Vagina (tissue), 2 donors: ENCODE measurements around the gene EFCAB6. TPM values are rescaled to one million over a fixed set of nuclear protein-coding genes. Genes with fewer than 3 reads are reported as not detected.

ENCODE experiments used
- DNase-seq, 2 donors: peaks; one replicate each; pipeline ENCODE4 v3.0.0-alpha.2; 2017; ENCODE audit errors: extremely low spot score in 2 of 2
- H3K27ac ChIP-seq: fragments of 200-600 bp; sonication (generic); one replicate; pipeline ENCODE4 v1.5.1; 2019
- H3K27me3 ChIP-seq: fragments of 200-600 bp; sonication (generic); one replicate; pipeline ENCODE4 v1.5.1; 2019
- H3K36me3 ChIP-seq, 2 donors: fragments of 200-600 bp; sonication (generic); one replicate each; pipeline ENCODE4 v1.5.1; 2017 to 2019
- H3K4me1 ChIP-seq: fragments of 200-600 bp; sonication (generic); one replicate; pipeline ENCODE4 v1.5.1; 2019
- H3K4me3 ChIP-seq, 2 donors: fragments of 200-600 bp; sonication (generic); 1 replicate in 1 of 2; 2 replicates in 1 of 2; pipeline ENCODE4 v1.5.1; 2016 to 2019
- H3K9me3 ChIP-seq: fragments of 200-600 bp; sonication (generic); one replicate; pipeline ENCODE4 v1.5.1; 2019
- POLR2A ChIP-seq, 2 donors: fragments of 450-650 bp; IDR thresholded peaks; one replicate each; pipeline ENCODE4 v1.6.1; 2017; ENCODE audit warnings: antibody characterized with exemption in 2 of 2, mild to moderate bottlenecking in 2 of 2, moderate library complexity in 2 of 2
- POLR2AphosphoS5 ChIP-seq, 2 donors: sonication (generic); formaldehyde crosslinking; IDR thresholded peaks; one replicate each; pipeline ENCODE4 v1.9.0; 2017; ENCODE audit warnings: antibody characterized with exemption in 2 of 2, mild to moderate bottlenecking in 2 of 2, low read depth in 1 of 2; ENCODE audit not compliant: insufficient read depth in 1 of 2
- intact Hi-C: fragments of 100-400 bp; cut with DNase I; formaldehyde crosslinking; loops from one replicate; pipeline ENCODE4 v1.15.1; 2023
- total RNA-seq: library from RNA; depleted of rRNA; stranded (reverse); fragments of >200 nt; gene quantifications from one replicate; pipeline ENCODE4 v1.2.3, GENCODE V29; 2016
- TF ChIP-seq, protein P1 (sequence below), 3 experiments: fragments of 450-650 bp in 2 of 3; fragments of 200-600 bp in 1 of 3; sonication (generic) in 1 of 3; IDR thresholded peaks; one replicate each; pipeline ENCODE4 v1.5.1; 2017 to 2019; ENCODE audit warnings: antibody characterized with exemption in 3 of 3, mild to moderate bottlenecking in 2 of 3, moderate library complexity in 2 of 3

The EFCAB6 gene
- total RNA-seq, 1 donor from 2014 or later = 1.7 TPM

DNA sequence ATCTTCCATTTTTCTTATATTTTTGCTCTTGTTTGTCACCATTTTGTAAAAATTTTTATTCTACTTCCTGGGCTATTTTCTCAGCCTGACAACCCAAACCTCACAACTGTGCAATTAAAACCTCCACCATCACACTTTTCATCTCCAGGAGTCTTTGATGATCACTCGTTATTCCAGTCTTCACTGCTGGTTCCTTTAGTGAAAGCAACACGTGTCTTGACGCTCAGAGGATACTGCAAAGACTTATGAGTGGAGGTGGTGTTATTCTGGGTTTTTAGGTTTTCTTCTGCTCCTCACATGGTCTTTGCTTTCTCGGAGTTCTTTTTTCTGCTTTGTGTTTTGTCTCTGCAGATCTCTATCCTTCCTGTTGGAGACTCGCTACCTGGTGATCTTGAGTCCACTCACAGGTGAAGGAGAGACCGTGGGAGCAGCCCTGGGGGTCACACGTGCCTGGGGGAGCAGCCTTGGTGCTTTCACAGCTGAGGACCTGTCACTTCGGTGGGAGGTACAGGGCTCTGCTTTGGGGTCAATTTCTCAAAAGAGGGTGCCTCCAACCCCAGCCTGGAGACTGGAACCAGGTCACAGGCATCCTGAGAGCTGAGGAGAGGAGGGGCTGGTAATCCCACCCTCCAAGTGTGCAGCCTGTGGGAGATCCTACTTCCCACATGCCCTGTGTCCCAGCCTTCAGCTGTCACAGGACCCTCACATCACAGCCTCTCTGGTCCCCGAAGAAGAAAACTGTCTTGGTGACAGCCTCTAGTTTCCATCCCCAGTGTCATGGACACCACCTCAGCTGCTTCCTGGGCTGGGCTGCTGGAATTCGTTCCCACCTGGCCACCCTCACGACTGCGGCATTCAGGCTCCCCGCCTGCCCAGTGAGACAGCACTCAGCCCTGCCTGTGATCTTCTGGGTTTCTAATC is 39.2 kb upstream of the EFCAB6 start:
- H3K27me3 ChIP-seq = no peaks in the 10 kb centered on the region

DNA sequence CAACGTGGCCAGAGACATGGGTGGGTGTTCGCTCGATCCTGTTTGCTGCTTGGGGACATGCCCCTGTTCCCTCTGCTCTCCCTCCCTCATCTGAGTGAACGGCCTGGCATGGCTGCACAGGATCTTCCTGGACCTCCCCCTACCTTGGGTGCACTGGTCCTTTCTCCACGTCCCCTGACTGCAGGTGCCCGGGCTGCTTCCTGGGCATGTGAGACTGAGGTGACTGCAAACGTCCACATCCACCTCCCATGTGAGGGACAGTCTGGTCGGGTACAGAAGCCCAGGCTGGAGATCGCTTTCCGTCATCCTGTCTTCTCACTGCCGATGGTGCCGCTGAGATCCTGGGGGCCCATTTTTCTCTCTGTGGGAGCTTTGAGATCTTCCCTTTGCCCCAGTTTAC is 38.4 kb upstream of the EFCAB6 start:
- intact Hi-C loops = no loop called here
- Histone ChIP-seq H3K36me3 (no peaks in the 10 kb centered on the region), H3K9me3 (no peaks in the 10 kb centered on the region), H3K27ac (no peak overlapping the region), H3K4me1 (no peaks in the 10 kb centered on the region), H3K4me3 (no peak overlapping the region), H3K27me3 (no peaks in the 10 kb centered on the region)
- DNase-seq = no peak
- TF ChIP-seq POLR2AphosphoS5 (IDR thresholded peaks at IDR 0.05; ENCODE audit: insufficient read depth in 1 of 2, low read depth in 1 of 2) (no peak), POLR2A (IDR thresholded peaks at IDR 0.05) (no peak)
- TF ChIP-seq, protein P1, sequence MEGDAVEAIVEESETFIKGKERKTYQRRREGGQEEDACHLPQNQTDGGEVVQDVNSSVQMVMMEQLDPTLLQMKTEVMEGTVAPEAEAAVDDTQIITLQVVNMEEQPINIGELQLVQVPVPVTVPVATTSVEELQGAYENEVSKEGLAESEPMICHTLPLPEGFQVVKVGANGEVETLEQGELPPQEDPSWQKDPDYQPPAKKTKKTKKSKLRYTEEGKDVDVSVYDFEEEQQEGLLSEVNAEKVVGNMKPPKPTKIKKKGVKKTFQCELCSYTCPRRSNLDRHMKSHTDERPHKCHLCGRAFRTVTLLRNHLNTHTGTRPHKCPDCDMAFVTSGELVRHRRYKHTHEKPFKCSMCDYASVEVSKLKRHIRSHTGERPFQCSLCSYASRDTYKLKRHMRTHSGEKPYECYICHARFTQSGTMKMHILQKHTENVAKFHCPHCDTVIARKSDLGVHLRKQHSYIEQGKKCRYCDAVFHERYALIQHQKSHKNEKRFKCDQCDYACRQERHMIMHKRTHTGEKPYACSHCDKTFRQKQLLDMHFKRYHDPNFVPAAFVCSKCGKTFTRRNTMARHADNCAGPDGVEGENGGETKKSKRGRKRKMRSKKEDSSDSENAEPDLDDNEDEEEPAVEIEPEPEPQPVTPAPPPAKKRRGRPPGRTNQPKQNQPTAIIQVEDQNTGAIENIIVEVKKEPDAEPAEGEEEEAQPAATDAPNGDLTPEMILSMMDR (IDR thresholded peaks at IDR 0.05) = no peak

More for the DNA sequence above, 39.2 kb upstream of the EFCAB6 start:
- Histone ChIP-seq H3K36me3 (no peaks in the 10 kb centered on the region), H3K4me3 (no peak overlapping the region), H3K9me3 (no peaks in the 10 kb centered on the region), H3K27ac (no peak overlapping the region), H3K4me1 (no peaks in the 10 kb centered on the region)
- TF ChIP-seq POLR2AphosphoS5 (IDR thresholded peaks at IDR 0.05; ENCODE audit: insufficient read depth in 1 of 2, low read depth in 1 of 2) (no peak), POLR2A (IDR thresholded peaks at IDR 0.05) (no peak)
- TF ChIP-seq, protein P1 (IDR thresholded peaks at IDR 0.05) = no peak
- no peak for DNase-seq
- intact Hi-C loops = no loop called here

DNA sequence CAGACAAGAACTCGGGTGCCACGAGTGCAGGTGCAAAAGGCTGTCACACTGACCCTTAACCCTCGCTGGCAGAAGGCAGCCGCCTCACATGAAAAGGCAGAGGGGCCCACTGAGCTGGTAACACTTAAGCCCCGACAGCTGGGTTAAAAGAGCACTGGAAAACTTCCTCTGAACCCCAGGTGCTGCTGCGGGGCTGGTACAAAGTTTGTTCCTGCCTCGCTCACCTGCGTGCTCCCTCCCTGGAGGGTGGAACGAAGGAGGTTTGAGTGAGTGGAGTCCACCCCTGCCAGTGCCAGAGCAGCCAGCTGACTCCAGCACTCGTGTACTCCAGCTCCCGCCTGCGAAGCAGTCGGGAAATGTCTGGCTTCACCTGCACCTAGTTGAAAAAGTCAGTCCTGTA is 37.6 kb upstream of the EFCAB6 start:
- H3K36me3 ChIP-seq = no peaks in the 10 kb centered on the region
- no peak for TF ChIP-seq POLR2AphosphoS5 (IDR thresholded peaks at IDR 0.05; ENCODE audit: insufficient read depth in 1 of 2, low read depth in 1 of 2)
- TF ChIP-seq POLR2A (IDR thresholded peaks at IDR 0.05) = no peak
- TF ChIP-seq, protein P1 (IDR thresholded peaks at IDR 0.05) = no peak
- intact Hi-C loops = no loop called here
- no peaks in the 10 kb centered on the region for H3K4me1 ChIP-seq
- H3K27ac ChIP-seq = no peak overlapping the region
- H3K9me3 ChIP-seq = no peaks in the 10 kb centered on the region
- H3K4me3 ChIP-seq = no peak overlapping the region
- no peak for DNase-seq
- no peaks in the 10 kb centered on the region for H3K27me3 ChIP-seq

DNA sequence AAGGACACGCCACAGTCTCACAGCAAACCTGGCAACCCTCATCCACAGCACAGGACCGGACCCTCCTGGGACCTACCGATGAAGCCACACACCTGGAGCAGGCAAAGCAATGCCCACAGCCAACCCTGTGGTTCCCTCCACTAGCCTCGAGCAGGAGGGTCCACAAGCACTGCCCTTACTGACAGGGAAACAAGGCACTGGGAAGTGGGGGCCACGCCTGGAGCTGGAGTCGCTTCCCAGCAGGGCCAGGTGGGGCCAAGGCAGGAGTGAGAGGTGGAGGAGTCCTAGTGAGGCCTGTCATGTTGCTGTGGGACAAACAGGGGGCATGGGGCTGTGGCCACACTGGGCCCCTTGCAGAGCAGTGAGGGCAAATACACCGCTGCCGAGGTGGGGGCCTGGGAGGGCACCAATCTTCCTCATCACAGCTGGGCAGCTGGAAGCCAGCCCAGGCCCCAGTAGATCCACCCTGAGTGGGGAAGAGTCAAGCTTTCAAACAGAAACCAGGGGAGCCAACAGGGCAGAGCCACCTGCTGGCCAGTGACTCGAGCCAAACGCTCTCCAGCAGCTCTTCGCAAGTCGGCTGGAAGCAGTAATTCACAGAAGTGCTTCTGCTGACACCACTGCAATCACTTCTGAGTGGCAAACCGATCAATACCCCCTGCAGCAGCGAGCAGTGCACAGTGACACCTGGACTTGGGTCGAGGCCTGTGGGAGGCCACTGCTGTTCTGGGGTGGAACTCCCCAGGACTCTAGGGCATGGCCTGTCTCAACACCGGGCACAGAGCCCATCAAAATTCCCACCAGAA is 36.5 kb upstream of the EFCAB6 start:
- Histone ChIP-seq H3K9me3 (no peaks in the 10 kb centered on the region), H3K36me3 (no peaks in the 10 kb centered on the region), H3K27ac (no peak overlapping the region), H3K4me3 (no peak overlapping the region), H3K27me3 (no peaks in the 10 kb centered on the region), H3K4me1 (no peaks in the 10 kb centered on the region)
- TF ChIP-seq POLR2A (IDR thresholded peaks at IDR 0.05) (no peak), POLR2AphosphoS5 (IDR thresholded peaks at IDR 0.05; ENCODE audit: insufficient read depth in 1 of 2, low read depth in 1 of 2) (no peak)
- TF ChIP-seq, protein P1 (IDR thresholded peaks at IDR 0.05) = no peak
- intact Hi-C loops = no loop called here
- DNase-seq = no peak
